Upper lobe of left lung (tissue), 4 donors: ENCODE results near the gene SETD6.

ENCODE experiments used
- CTCF ChIP-seq, 6 experiments: fragments of 450-650 bp in 4 of 6; fragments of 200-600 bp in 2 of 6; sonication (generic) in 2 of 6; IDR thresholded peaks; one replicate each; pipeline ENCODE4 v1.5.1; 2016 to 2019; ENCODE audit warnings: antibody characterized with exemption in 6 of 6
- POLR2A ChIP-seq, 4 donors: fragments of 450-650 bp; IDR thresholded peaks; one replicate each; pipeline ENCODE4 v1.5.1; 2016 to 2017; ENCODE audit warnings: antibody characterized with exemption in 4 of 4, mild to moderate bottlenecking in 2 of 4
- POLR2AphosphoS5 ChIP-seq, 2 donors: sonication (generic); formaldehyde crosslinking; IDR thresholded peaks; one replicate each; pipeline ENCODE4 v1.5.1; 2017; ENCODE audit warnings: antibody characterized with exemption in 2 of 2

GRCh38 chr16:58532414-58532813 is 17.1 kb downstream of the SETD6 start:
- no peak for TF ChIP-seq POLR2A (IDR thresholded peaks at IDR 0.05)
- no peak for TF ChIP-seq POLR2AphosphoS5 (IDR thresholded peaks at IDR 0.05)
- no peak for TF ChIP-seq CTCF (IDR thresholded peaks at IDR 0.05)
